Psoas muscle (tissue), 8 donors: ENCODE data around the gene DSN1. TPM values are rescaled to one million over a fixed set of nuclear protein-coding genes. Genes with fewer than 3 reads are reported as not detected.

ENCODE experiments used
- ATAC-seq, 4 donors: fragments of 200-7000 bp; cut with Tn5 transposase; one replicate each; pipeline ENCODE4 v1.9.1; 2020; ENCODE audit warnings: moderate library complexity in 3 of 4, mild to moderate bottlenecking in 2 of 4
- DNase-seq, 2 donors: peaks; one replicate each; pipeline ENCODE4 v3.0.0-alpha.2; 2020
- H3K27ac ChIP-seq: fragments of 200-600 bp; one replicate; pipeline ENCODE4 v1.8.0; 2022
- H3K27me3 ChIP-seq, 3 donors: fragments of 200-600 bp in 1 of 3; one replicate each; pipeline versions ENCODE4 v1.6.1 to v1.8.0; 2013 to 2022; ENCODE audit warnings: low read length in 2 of 3, mild to moderate bottlenecking in 2 of 3, moderate library complexity in 1 of 3; ENCODE audit not compliant: insufficient read depth in 3 of 3
- H3K36me3 ChIP-seq, 2 donors: fragments of 200-600 bp in 1 of 2; one replicate each; pipeline versions ENCODE4 v1.6.1 to v1.8.0; 2013 to 2022; ENCODE audit warnings: low read depth in 1 of 2, mild to moderate bottlenecking in 1 of 2, moderate library complexity in 1 of 2; ENCODE audit not compliant: insufficient read depth in 1 of 2
- H3K4me1 ChIP-seq: fragments of 200-600 bp; one replicate; pipeline ENCODE4 v1.8.0; 2022
- H3K4me3 ChIP-seq: fragments of 200-600 bp; one replicate; pipeline ENCODE4 v1.8.0; 2022; ENCODE audit warnings: mild to moderate bottlenecking
- H3K9me3 ChIP-seq: fragments of 200-600 bp; one replicate; pipeline ENCODE4 v1.8.0; 2022
- WGBS, 3 donors: extraction: QIAGEN DNeasy Blood & Tissue Kit; methylation state at CpG; one replicate each; pipeline versions ENCODE4 v1.1.6 to v1.1.7; 2013; 5-methylcytosine and 5-hydroxymethylcytosine counted together
- intact Hi-C, 2 donors: fragments of 100-400 bp; cut with DNase I; formaldehyde crosslinking; loops; one replicate each; pipeline versions ENCODE4 v1.11.0 to v1.14.2; 2022
- polyA plus RNA-seq, 3 donors: library from polyadenylated mRNA; stranded (reverse); fragments of 200-250 nt; gene quantifications; one replicate each; pipeline ENCODE4 v1.2.3, GENCODE V29; 2013
- total RNA-seq, 4 donors: library from RNA; stranded (reverse); fragmentation: NEBNext Ultra II Directional in 2 of 4; extraction: Animal tissue kit (Norgen Biotek cat#: 25700) in 2 of 4; gene quantifications; one replicate each; pipeline versions ENCODE4 v1.2.1 to v1.2.4, GENCODE V29; 2021 to 2023
- TF ChIP-seq, protein P1 (sequence below): fragments of 200-600 bp; IDR thresholded peaks from one replicate; pipeline ENCODE4 v1.8.0; 2022; ENCODE audit warnings: antibody characterized with exemption
- donor health status: healthy with polysubstance abuse.
- donor health status: DM: no; HTN: no; CAD: no; lungs with moderate emphysema.
- donor health status: Bipolar disorder and iron deficiency.
- donor health status: healthy.
- donor health status: DM: yes; HTN: yes; CAD: no.
- donor health status: DM: no; HTN: no; CAD: no.
- donor health status: DM: no; HTN: no; CAD: no.
- donor health status: DM: yes; HTN: yes; CAD: no.

The DSN1 gene
- total and polyA plus RNA-seq, 7 donors = 1.7 to 8.3 (median 3.0) TPM

DNA sequence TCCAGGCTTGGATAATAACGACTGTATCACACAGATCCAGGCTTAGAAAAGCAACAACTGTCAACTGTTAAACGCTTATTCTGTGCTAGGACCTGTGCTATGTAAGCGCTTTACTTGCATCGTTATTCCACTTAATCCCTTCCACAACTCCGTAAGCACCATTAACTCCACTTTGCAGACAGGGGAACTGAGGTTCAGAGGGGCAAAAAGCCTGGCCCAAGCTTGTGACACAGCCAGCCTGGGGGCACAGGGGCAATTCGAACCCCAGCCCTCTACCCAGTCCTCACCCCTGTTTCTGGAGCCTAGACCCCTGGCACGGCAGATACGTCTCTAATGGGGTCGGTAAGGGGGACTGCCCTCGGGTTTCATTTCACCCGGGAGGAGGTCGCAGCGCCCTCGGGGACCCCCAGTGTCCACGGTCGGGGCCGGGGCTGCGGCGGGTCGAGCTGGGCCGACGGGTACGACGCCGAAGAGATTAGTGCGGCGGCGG, 411 bp downstream of the DSN1 start:
- Histone ChIP-seq H3K27me3 (no peaks in the 10 kb centered on the region), H3K36me3 (peaks cover 0 to 13% of the 10 kb centered on the region in 2 donors), H3K27ac (peak overlapping the region; percentile 90), H3K9me3 (no peaks in the 10 kb centered on the region), H3K4me1 (peaks cover 5% of the 10 kb centered on the region), H3K4me3 (peak overlapping the region; percentile 80)
- intact Hi-C loops = no loop called here
- no peak for ATAC-seq
- 1% methylated on average over 28 of the region's 28 CpGs for WGBS, 3 donors
- TF ChIP-seq, protein P1, sequence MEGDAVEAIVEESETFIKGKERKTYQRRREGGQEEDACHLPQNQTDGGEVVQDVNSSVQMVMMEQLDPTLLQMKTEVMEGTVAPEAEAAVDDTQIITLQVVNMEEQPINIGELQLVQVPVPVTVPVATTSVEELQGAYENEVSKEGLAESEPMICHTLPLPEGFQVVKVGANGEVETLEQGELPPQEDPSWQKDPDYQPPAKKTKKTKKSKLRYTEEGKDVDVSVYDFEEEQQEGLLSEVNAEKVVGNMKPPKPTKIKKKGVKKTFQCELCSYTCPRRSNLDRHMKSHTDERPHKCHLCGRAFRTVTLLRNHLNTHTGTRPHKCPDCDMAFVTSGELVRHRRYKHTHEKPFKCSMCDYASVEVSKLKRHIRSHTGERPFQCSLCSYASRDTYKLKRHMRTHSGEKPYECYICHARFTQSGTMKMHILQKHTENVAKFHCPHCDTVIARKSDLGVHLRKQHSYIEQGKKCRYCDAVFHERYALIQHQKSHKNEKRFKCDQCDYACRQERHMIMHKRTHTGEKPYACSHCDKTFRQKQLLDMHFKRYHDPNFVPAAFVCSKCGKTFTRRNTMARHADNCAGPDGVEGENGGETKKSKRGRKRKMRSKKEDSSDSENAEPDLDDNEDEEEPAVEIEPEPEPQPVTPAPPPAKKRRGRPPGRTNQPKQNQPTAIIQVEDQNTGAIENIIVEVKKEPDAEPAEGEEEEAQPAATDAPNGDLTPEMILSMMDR = no peak
- DNase-seq = no peak

DNA sequence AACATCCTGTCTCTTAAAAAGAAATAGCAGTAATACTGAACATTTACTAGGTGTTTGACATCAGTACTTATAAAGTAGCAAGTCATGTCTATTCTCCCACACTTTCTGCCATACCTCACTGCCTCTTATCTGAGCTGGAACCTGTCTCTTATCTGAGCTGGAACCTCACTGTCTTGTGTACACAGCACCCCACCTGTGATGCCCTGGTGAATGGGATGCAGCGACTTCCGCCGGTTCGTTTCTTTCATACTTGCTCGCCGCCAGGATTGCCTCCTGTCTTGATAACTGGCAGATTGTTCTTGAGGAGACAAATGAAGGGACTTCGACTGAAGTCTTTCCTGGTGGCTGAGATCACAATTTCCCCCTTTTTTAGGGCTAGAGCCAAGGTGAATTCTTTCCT, 2.9 kb downstream of the DSN1 start:
- H3K9me3 ChIP-seq = no peaks in the 10 kb centered on the region
- no peak overlapping the region for H3K4me3 ChIP-seq
- H3K27me3 ChIP-seq = no peaks in the 10 kb centered on the region
- WGBS, 3 donors = 82 to 85% (median 82%) methylated on average over 7 of the region's 7 CpGs
- TF ChIP-seq, protein P1 = no peak
- H3K36me3 ChIP-seq = peaks cover 0 to 18% of the 10 kb centered on the region in 2 donors
- peaks cover 5% of the 10 kb centered on the region for H3K4me1 ChIP-seq
- intact Hi-C loops = no loop called here
- H3K27ac ChIP-seq = no peak overlapping the region
- ATAC-seq (no peak), DNase-seq (no peak)

DNA sequence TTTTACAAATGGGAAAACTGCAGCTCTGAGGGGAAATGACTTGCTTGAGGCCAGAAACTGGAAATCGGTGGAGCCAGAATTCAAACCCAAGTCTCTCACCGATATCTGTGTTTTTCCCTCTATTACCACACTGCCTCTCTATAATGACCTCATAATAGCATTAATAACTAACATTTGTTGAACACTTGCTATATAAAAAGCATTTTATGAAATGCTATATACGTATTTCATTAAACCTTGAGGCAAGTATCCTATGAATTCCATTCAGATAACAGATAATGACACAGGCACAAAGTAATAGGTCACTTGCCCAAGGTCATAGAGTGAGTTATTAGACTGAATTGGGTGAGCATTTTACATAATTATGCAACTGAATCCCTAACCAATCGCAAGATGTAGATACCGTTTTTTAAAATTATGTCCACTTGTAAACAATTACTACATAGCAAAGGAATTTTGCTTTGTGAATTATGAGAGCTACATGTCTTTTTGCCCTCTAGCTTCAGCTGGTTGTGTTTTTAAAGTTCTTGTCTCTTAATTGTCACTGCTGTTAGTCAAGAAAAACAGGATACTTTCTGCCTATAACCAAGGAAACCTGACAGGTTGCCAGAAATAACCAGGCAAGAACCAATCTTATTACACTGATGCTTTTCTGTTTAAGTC, 4.7 kb downstream of the DSN1 start:
- WGBS, 3 donors = 72 to 79% (median 77%) methylated on average over 5 of the region's 5 CpGs
- Histone ChIP-seq H3K36me3 (peaks cover 0 to 18% of the 10 kb centered on the region in 2 donors), H3K27ac (no peak overlapping the region), H3K4me1 (peaks cover 5% of the 10 kb centered on the region), H3K27me3 (no peaks in the 10 kb centered on the region), H3K9me3 (no peaks in the 10 kb centered on the region), H3K4me3 (no peak overlapping the region)
- DNase-seq (no peak), ATAC-seq (no peak)
- TF ChIP-seq, protein P1 = no peak
- intact Hi-C loops = no loop called here

DNA sequence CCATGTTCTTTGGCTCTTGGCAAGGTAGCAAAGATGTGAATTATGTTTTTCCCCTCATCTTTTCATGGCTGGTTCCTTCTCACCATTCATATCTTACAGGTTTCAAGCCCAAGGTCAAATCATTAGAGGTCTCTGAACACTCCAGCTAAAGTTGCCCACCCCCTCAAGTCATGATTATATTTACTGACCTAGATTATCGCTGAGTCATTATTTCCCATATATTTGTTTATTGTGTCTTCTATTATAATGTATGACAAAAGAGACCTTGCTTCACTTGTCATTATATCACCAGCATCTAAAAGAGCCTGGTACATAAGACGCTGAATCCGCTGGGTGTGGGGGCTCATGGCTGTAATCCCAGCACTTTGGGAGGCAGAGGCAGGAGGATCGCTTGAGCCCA, 12.4 kb downstream of the DSN1 start:
- TF ChIP-seq, protein P1 = no peak
- intact Hi-C loops = no loop called here
- no peak for ATAC-seq
- Histone ChIP-seq H3K27me3 (no peaks in the 10 kb centered on the region), H3K9me3 (no peaks in the 10 kb centered on the region), H3K4me1 (no peaks in the 10 kb centered on the region), H3K27ac (no peak overlapping the region), H3K36me3 (peaks cover 0 to under 1% of the 10 kb centered on the region in 2 donors), H3K4me3 (no peak overlapping the region)
- WGBS, 3 donors = 96 to 98% (median 97%) methylated on average over 4 of the region's 4 CpGs
- DNase-seq = no peak

DNA sequence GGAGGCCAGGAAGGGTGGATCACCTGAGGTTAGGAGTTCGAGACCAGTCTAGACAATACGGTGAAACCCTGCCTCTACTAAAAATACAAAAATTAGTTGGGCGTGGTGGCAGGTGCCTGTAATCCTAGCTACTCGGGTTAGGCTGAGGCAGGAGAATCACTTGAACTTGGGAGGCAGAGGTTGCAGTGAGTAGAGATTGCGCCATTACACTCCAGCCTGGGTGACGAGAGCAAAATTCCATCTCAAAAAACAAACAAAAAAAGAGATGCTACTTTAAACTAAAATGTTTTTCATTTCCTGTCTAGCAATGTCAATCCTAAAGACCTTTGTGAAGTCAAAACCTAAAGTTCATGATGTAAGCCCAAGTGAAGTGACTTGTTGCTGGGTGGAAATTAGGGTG, 12.9 kb downstream of the DSN1 start:
- Histone ChIP-seq H3K36me3 (peaks cover 0 to under 1% of the 10 kb centered on the region in 2 donors), H3K27ac (no peak overlapping the region), H3K9me3 (no peaks in the 10 kb centered on the region), H3K4me1 (no peaks in the 10 kb centered on the region), H3K4me3 (no peak overlapping the region), H3K27me3 (no peaks in the 10 kb centered on the region)
- WGBS, 3 donors = 89 to 97% (median 92%) methylated on average over 6 of the region's 6 CpGs
- no peak for ATAC-seq
- TF ChIP-seq, protein P1 = no peak
- intact Hi-C loops = no loop called here
- DNase-seq = no peak
